ENCODE data around the gene TUBB3. TPM values are rescaled to one million over a fixed set of nuclear protein-coding genes. Genes with fewer than 3 reads are reported as not detected.

Gene TUBB3
- total RNA-seq, 1 experiment from 2014 or later, result 205 TPM

GRCh38 chr16:89953671-89954406 is 30.7 kb downstream of the TUBB3 start:
- ATAC-seq (no peak), DNase-seq (ENCODE audit: low read depth, low spot score) (no peak)
- BruUV-seq (replicated peaks), result no TSS peak
- Histone ChIP-seq H3K27ac (ENCODE audit: low read length) (no peak overlapping the region), H3K9me3 (ENCODE audit: control insufficient read depth, insufficient read depth, low read depth, low read length) (no peaks in the 10 kb centered on the region), H3K4me1 (ENCODE audit: control insufficient read depth, insufficient read depth, low read length) (0 out of 2 replicates have a peak, but pooled peaks cover 4% of the 10 kb centered on the region), H3K36me3 (ENCODE audit: control insufficient read depth, insufficient read depth, low read length) (no peaks in the 10 kb centered on the region), H3K27me3 (ENCODE audit: control insufficient read depth, insufficient read depth, low read length) (no peaks in the 10 kb centered on the region), H3K4me3 (ENCODE audit: low read depth in 2 of 2, low read length in 2 of 2) (no peak overlapping the region)
- POLR2A ChIA-PET, result no interaction called here
- in situ Hi-C loops (cut with HindIII; ENCODE audit: low pct_unique_long_range_greater_than_20kb, low sequenced_read_pairs), result no loop called here
- TF ChIP-seq POLR2AphosphoS5 (IDR thresholded peaks at IDR 0.05; ENCODE audit: low read depth, low read length), result no peak
- no peak for TF ChIP-seq SIN3A (IDR thresholded peaks at IDR 0.05; ENCODE audit: borderline replicate concordance, insufficient read depth, low read depth, low read length)
- no peak for TF ChIP-seq TCF7L2 (IDR thresholded peaks at IDR 0.05; ENCODE audit: low read depth, low read length)
- TF ChIP-seq REST (IDR thresholded peaks at IDR 0.05; ENCODE audit: insufficient read depth in 1 of 2, low read depth in 2 of 2, low read length in 1 of 2), result no peak
- TF ChIP-seq CTCF (IDR thresholded peaks at IDR 0.05), result no peak
- intact Hi-C loops (cut with micrococcal nuclease; ENCODE audit: unreplicated experiment), result no loop called here
- CTCF ChIA-PET, result no interaction called here

- ATAC-seq (no peak), DNase-seq (ENCODE audit: low read depth, low spot score) (no peak)
- in situ Hi-C loops (cut with HindIII; ENCODE audit: low pct_unique_long_range_greater_than_20kb, low sequenced_read_pairs) (no loop called here), intact Hi-C loops (cut with micrococcal nuclease; ENCODE audit: unreplicated experiment) (no loop called here)
- Histone ChIP-seq H3K36me3 (ENCODE audit: control insufficient read depth, insufficient read depth, low read length) (no peaks in the 10 kb centered on the region), H3K4me1 (ENCODE audit: control insufficient read depth, insufficient read depth, low read length) (0 out of 2 replicates have a peak, but pooled peaks cover 3% of the 10 kb centered on the region), H3K27ac (ENCODE audit: low read length) (no peak overlapping the region), H3K9me3 (ENCODE audit: control insufficient read depth, insufficient read depth, low read depth, low read length) (no peaks in the 10 kb centered on the region), H3K27me3 (ENCODE audit: control insufficient read depth, insufficient read depth, low read length) (no peaks in the 10 kb centered on the region), H3K4me3 (ENCODE audit: low read depth in 2 of 2, low read length in 2 of 2) (no peak overlapping the region)
- BruUV-seq (replicated peaks), result no TSS peak
- no peak for TF ChIP-seq SIN3A (IDR thresholded peaks at IDR 0.05; ENCODE audit: borderline replicate concordance, insufficient read depth, low read depth, low read length)
- no peak for TF ChIP-seq TCF7L2 (IDR thresholded peaks at IDR 0.05; ENCODE audit: low read depth, low read length)
- no peak for TF ChIP-seq POLR2AphosphoS5 (IDR thresholded peaks at IDR 0.05; ENCODE audit: low read depth, low read length)
- no peak for TF ChIP-seq CTCF (IDR thresholded peaks at IDR 0.05)
- TF ChIP-seq REST (IDR thresholded peaks at IDR 0.05; ENCODE audit: insufficient read depth in 1 of 2, low read depth in 2 of 2, low read length in 1 of 2), result no peak
- ChIA-PET POLR2A (no interaction called here), CTCF (no interaction called here)
These were observed 31.3 kb downstream of the TUBB3 start for GRCh38 chr16:89954462-89954861.
